Stimulated activated CD4-positive, alpha-beta T cell treated with anti-CD3 and anti-CD28 coated beads, TNF-alpha, amount 100 ng/mL, for 48 hours (primary cell): ENCODE results near the gene NRXN3.

ENCODE experiments used
- DNase-seq, 3 donors: peaks; one replicate each; pipeline ENCODE4 v3.0.0-alpha.2; 2020; ENCODE audit warnings: low read depth in 3 of 3

NRXN3 gene

DNA sequence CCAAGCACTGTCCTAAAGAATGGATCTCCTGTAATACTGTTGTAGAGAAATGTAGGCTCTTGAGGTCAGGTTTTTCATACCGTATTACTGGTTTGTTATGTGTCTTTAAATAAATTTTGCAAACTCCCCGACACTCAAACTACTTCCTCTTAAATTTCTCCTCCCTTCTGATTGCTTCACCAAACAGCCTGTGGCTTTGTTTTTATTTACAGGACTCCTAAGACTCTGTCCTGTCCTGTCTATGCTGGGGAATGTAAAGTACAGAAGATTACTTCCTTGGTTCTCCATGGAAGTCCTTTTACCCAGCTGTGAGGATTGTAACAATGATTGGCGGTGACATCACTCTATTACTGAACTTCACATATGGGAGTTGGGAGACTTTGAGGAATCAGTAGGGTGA lies 1167.6 kb downstream of the NRXN3 start:
- no peak for DNase-seq

DNA sequence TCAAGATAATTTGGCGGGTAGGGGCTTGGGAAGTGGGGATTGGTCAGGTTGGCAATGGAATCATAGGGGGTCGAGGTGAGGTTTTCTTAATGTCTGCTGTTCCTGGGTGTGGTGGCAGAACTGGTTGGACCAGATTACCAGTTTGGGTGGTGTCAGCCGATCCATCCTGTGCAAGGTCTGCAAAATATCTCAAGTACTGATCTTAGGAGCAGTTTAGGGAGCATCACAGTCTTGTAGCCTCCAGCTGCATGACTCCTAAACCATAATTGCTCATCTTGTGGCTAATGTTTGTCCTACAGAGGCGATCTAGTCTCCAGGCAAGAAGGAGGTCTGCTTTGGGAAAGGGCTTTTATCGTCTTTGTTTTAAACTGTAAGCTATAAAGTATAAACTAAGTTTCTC lies 1172.8 kb downstream of the NRXN3 start:
- DNase-seq: no peak

DNA sequence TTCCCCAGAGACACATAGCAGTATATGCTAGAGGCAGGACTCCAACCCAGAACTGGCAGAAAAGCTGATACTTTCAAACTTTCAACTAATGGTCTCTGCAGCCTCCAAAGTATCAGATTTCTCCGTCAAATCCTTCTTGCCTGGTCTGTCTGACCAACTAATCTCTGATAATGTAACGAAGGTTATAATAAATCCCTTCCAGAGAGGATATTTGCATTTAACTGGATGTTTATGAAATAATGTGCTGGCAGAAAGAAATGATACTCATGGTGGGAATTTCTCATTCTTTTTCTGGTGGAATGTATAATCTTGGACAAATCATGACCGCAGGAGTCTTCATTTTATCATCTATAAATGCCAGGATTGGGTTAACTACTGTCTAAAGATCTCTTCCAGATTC lies 1180.8 kb downstream of the NRXN3 start:
- DNase-seq: no peak

DNA sequence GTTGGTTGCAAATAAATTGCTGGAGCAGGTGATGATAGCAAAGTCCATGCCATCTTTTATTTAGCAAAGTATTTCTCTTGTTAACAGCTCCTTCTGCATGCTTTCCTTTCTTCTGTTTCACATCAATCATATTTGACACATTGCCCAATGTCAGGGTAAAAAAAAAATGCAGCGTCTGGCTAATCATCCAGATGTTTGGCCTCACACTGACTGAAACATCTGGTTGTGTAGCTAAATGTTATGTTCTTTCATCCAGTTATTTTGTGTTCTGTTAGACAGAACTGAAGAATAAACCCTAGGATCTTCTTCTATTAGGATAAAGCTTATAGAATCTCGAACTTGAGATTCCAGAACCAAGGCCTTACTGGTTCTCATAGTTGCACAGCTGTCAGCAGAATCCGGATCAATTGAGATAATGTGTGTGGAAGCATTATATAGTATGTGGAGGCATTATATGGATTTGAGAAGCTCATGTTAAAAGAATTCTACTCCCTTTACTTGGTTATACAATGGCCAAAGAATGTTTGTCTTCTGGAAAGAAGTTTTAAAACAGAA lies 1182.0 kb downstream of the NRXN3 start:
- no peak for DNase-seq

DNA sequence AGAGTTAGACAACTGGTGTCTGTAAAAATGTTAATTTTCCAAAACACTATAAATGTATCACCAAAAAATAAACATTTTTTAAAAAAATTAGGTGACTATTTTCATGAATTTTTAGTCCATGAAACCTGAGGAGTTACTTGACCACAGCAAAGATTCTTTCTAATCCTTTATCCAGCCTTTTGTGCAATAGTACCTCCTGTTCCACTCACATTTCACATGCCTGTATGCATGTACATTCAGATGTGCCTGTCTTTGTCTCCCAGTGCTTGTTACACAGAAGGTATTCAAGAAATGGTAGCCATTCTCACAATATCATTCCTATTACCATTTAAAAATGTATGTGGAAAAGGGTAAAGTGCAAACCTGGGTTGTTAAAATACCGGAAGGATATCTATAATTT lies 1184.2 kb downstream of the NRXN3 start:
- DNase-seq: no peak

DNA sequence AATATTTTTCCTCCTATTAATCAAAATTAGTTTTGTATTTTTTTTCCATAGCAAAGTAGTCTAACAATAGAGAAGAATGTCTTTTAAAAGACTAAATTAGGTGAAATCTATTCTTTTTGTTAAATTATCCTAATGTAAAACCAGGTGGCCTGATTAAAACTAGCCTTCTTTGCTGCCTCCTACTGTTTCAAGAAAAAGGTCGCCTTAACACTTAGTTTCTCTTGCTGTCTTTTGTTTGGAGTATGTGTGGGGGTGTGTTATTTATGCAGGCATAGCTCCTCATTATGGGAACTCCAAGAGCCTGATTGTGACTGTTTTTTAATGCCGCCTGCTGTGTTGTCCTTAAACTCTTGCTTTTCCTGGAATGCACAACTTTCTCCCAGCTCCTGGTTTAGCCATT lies 1185.9 kb downstream of the NRXN3 start:
- DNase-seq: no peak

DNA sequence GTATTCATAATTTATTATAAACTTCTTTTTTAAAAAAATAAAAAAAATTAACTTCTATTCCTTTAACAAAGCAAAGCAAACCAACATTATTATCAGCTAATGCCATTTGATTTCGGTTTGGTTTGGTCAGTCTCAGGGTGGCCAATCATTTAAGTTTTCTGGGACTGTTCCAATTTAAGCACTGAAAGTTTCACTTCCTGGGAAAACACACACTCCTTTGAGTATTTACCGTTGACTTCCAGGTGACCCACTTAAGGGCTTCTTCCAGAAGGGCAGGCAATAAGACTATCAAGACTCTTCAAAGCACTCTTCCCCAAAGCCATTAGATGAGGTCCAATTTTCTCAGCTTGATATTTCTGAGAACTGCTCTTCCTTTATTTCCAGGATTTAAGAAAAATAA lies 1187.1 kb downstream of the NRXN3 start:
- DNase-seq: no peak

DNA sequence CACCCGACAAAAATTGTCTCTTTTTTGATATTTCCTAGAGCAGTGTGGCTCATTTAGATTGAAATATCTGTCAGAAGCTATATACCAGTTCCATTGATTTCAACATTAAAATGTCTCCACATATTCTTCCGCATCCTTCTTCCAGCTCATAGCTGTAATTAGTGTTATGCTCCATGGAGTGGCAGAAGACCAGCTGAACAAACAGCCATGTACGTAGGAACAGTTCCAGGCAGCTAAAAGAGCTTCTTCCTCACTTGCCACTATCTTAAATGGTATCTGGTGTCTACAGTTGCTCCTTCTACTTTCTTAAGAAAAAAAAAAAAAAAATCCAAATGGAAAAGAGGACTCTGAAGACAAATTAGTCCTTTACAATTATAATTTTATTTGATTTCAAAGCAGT lies 1193.1 kb downstream of the NRXN3 start:
- DNase-seq: no peak

DNA sequence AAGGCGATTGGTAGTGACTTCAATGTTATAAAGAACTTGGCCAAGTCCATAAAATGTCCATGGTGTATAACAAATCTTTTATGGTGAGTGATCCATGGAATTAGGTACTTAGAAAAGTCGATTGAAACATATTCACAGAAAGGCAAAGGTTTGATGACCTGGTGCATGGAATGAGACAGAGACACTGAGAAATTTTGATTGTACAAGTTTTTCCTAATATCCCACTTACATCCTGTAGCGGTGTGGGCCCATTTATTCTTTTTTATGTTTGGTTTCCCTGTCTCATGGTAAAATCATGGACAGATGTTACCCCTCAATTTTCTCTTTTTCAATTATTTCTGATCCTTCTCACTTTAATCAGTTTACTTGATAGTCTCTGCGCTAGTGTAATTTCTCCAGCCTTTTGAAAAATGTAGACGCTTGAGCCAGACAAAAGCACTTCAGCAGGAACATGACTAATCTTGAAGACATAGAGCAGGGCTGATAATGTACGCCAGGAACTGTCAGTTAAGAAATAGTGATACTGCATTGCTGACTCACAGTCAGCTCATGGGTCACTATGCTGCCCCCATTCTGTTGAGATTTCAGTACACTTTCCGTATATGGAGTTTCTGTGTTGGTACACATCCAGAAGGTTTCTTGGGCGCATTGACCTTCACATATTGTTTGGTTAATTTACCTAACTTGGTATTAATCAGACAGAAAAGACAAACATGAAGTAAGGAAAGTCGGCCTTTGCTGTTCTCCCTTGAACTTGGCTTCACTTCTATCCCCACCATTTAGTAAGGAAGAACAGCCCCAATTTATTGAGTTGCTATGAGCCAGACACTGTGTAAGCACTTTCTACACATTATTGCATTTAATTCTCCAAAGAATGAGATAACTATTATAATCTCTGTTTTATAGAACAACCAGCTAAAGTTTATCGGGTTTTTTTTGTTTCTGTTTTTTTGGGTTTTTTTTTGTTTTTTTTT lies 1199.5 kb downstream of the NRXN3 start:
- no peak for DNase-seq

DNA sequence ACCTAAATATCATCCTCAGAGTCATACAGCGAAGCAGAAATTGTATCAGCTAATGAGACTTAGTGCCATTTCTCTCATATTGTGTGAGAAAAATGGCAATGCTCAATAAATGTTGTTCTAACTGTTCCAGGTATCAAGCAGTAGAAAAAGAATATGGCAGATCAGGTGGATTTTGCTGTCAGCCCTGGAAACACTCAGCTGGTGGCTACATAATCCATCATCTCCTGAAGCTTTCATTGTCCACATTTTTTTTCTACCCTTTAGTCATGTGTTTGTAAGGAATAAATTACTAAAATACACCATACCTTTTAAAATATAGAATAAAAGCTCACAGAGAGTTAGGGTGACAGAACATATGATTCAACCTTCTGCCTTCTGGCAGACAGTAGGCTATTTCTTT lies 1200.8 kb downstream of the NRXN3 start:
- no peak for DNase-seq

DNA sequence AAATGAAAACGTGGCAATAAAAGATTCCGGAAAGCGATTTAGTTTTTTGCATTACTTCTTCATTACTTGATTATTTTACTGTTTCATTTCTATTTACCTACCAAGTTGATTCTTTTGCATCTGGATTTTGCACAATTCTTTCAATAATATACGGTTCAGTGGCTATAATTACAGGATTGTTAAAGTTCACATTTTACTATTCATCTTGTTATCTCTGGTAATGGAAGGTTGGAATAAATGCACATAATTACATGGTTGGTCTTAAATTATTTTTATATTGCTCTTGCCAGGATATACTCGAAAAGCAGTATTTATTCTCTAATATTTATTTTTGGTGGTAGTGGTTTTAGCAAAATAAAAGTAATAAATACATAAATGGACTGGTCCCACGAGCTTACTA lies 1203.3 kb downstream of the NRXN3 start:
- no peak for DNase-seq

DNA sequence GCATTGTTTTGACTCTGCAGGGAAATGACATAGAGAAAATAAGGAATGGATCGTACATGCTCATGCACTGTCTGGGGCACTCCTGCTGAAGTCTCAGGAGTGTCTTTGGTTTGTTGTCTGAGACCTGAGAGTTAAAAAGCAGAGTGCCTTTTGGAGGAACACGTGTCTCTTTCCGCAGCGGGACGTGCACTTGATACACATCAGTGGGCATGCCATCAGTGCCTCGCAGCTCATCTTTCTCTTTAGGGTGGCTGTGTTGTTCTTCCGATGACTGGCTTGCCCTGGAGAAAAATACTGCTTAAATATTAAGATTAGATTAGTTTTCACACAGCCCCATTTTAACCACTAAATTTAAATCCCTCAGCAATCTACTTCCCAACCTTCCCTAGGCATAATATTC lies 1205.2 kb downstream of the NRXN3 start:
- DNase-seq: no peak

DNA sequence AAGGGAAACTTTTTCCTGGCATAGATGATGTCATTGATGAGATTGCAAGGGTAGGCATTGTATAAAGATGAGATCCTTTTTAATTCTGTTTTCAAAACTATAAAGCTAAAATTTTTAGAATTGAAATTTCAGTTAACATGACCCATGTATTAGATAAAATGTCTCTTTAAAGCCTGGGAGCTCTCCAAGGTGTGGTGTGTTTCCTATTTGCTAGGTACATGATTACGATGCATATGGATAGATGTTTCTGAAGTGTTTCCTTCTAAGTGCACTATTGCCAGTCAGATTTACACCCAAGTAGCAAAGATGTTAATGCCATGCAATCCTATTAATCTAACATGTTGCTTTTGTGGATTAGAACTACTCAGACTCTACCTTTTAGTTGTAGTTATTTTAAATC lies 1206.4 kb downstream of the NRXN3 start:
- DNase-seq: no peak

DNA sequence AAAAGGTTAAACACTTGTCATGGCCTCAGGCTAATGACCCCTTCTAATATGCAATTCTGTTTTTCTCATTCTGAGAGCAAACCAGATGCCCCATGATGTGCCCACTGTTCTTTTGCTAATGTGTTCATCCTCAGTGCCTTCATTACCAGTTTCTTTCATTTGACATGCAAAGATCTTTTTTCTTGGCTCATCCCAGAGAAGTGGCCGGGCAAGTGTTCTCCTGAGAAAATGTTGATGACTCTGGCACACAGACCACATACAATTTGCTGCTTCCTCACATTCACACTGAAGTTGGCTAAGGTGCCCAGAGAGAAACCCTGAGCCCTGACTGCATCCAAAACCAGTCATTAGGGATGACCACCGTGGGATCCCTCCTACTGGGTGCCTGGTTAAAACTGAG lies 1207.8 kb downstream of the NRXN3 start:
- no peak for DNase-seq

DNA sequence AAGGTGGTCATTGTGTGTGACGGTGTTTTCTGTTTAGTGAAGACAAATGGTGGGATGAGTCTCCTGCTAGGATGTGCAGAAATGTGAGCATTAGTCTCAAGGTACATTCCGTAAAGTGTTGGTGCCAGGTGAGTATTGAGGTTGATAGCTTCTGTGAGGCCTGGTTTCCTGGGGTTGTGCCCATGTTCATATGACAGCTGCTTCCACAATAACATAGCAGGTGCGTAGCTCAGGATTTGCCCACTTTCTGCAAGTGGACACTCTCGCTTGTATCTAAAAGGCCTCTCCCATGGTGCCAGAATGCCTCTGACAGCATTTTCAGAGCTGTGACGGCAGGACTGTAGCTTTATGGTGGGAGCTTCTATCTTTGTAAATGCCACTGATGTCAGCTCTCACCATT lies 1209.1 kb downstream of the NRXN3 start:
- DNase-seq: no peak

DNA sequence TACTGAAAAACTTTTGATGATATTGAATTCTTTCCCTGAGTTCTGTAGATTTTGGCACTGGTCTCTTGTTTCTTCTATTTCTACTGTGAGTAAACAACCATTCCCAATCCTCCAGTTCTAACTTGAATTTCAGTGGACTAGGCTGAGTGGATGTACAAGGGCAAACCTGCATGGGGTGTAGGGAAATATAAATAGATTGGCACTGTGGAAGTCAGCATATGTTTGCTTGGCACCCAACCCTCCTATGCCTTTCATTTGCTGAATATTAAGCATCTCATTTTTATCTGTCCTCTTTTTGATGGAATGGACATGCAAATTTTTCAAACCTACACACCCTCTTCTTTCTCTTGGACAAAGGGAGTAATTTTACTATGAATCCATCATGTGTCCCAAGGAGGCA lies 1212.9 kb downstream of the NRXN3 start:
- no peak for DNase-seq

DNA sequence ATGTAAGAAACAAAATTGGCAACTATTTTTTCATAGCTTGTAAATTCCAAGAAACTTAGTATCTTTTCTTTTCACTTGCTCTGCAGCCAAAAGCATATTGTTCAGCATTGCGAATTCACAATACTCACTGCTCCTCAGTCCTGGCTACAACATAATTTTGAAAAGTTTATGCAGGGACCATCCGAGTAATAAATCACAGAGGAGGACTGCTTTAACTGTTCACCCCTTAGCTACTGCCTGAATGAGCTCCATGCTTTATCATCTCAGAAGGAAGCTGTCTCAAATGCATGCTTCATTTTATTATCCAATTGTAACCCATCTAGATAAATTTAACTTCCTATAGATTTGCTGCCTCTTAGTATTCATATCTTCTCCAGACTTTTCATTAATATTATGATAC lies 1213.3 kb downstream of the NRXN3 start:
- DNase-seq: no peak

DNA sequence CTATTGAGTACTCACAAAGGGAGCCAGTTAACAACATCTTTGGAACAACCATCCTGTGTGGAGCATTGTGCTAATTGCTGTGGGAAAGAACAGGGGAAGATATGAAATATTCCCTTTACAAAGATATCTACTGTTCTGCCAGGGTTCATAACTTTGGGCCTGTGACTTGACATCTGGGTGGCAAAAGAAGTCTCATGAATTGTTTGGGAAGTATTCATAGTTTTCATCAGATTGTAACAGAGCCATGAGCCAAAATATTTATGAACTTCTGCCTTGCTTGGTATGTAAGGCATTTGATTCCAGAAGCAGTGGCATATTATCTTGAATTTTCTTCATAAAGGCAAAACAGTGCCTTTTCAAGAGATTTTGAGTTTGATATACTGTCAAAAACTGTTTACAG lies 1224.9 kb downstream of the NRXN3 start:
- DNase-seq: no peak

DNA sequence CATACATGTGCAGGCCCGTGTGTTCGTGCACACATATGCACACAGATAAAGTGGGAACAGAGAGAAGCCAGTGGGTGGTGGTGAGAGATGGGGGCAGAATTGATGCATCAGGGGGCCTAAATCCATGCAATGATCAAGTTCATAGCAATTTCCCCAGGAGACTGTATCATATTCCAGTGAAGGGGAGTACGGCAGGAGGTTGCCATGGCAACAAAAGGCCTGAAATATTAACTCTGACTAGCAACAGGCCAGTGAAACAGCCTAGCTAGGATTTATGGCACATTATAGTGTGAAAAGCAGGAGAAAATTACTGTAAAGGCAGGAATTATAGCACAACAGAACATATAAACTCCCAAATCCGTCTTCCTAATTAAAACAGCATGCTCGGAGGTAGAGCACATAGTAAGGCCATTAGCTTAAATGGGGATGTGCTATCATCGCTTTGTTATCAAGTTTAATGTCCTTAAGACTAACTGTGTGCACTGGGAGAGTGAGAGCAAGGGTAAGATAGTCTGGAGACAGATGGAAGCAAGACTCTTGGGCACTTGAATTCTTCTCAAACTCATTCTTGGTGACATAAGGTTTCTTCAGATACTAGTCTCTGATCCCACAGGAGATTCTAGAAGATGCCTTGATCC lies 1234.8 kb downstream of the NRXN3 start:
- DNase-seq: no peak

DNA sequence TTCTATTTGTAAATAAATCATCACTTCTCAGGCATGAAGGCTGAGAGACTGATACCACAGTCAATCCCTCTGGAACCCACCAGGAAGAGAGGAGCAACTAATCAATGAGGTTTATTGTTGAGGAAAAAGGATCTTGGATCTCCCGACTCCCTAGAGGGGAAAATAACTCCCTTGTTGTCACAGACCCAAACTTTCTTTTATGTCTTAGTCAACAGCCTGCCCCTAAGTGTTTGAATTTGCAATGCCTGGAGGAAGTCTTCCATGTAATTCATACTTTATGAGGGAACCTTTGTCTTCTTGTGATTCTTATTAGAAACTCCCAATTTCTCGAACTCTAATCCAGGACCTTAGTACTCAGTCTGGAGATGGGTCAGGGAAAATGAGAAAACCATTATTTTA lies 1235.3 kb downstream of the NRXN3 start:
- no peak for DNase-seq

DNA sequence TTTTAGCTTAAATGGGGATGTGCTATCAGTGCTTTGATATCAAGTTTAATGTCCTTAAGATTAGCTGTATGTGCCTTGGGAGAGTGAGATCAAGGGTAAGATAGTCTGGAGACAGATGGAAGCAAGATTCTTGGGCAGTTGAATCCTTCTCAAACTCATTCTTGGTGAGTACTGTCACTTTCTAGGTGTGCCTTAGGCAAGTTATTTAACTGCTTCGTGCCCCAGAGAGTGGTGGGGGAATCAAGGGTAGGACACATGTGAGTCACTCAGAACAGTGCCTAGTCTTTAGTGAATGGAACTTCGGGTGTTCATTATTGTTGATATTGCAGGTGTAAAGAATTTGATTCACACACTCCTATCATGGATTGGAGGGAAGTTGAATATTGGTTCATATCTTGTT lies 1237.4 kb downstream of the NRXN3 start:
- DNase-seq: no peak

DNA sequence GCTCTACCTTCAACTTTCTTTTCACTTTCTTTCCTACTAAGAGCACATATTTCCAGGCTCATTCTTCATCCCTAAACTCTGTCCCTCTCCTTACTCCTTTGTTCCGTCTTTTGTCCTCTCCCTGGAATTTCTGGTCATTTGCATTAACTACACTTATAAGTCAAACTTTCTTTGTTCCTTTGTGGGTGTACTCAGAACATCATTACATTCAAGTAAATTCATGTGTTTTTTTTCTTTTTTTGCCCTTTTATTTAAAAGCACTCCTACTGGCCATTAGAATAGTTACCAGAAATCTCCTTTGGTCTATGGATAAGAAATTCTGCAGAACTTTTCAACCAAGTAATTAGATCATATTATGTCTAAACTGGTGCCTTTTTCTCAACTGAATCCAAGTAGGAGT lies 1238.5 kb downstream of the NRXN3 start:
- no peak for DNase-seq
